ENCODE measurements around the gene SLC35B4.
"Not testable (repeated sequence)": the region's sequence is repeated elsewhere in the genome, so short reads cannot be mapped to it uniquely, and the experiment has no call there.

The SLC35B4 gene

DNA sequence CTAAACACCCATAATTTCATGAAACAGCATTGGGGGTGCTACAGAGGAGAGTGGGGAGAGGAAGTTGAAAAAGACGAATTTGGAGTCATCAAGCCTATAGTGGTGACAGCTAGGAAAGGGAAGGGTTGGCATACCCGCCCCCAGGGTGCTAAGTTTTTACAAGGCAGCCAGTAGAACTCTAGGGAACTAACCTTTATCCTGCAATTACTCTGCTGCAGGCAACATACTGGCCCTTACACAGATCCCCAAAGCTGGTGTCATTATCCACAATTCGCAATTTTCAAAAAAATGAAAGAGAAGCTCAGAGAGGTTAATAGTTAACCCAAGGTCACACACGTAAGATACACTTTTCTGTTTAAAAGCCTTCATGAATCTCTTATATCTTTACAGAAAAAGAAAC is 14.2 kb upstream of the SLC35B4 start:
- no peak for FAIRE-seq

GRCh38 chr7:134329614-134330346 is 13.1 kb upstream of the SLC35B4 start:
- FAIRE-seq = no peak

GRCh38 chr7:134328900-134329299 is 12.2 kb upstream of the SLC35B4 start:
- FAIRE-seq = no peak

GRCh38 chr7:134327896-134328295 is 11.2 kb upstream of the SLC35B4 start:
- no peak for FAIRE-seq

DNA sequence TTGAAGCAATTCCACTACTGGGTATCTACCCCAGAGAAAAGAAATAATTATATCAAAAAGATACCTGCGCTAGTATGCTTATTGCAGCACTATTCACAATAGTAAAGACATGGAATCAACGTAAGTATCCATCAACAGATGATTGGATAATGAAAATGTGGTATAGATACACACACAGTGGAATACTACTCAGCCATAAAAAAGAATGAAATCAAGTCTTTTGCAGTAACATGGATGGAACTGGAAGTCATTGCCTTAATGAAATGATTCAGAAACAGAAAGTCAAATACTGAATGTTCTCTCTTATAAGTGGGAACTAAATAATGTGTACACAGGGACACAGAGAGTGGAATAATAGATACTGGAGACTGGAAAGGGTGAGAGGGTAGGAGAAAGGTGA is 7.4 kb upstream of the SLC35B4 start:
- FAIRE-seq = no peak

DNA sequence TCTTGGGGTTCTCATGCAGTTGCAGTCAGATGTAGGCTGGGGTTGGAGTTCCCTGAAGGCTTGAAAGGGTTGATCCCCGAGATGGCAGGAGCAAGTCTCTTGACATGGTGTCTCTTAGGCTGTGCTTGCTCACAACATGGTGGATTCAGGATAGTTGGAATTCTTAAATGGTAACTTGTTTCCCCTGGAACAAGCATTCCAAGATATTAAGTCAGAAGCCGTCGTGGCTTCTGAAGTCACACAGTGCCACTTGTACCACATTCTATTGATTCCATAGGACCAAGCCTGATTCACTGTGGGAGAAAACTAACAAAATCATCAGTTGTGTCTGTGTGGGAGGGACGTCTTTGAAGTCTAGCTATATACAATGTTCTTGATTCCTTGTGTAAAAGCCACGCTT is 3.5 kb upstream of the SLC35B4 start:
- FAIRE-seq = no peak

DNA sequence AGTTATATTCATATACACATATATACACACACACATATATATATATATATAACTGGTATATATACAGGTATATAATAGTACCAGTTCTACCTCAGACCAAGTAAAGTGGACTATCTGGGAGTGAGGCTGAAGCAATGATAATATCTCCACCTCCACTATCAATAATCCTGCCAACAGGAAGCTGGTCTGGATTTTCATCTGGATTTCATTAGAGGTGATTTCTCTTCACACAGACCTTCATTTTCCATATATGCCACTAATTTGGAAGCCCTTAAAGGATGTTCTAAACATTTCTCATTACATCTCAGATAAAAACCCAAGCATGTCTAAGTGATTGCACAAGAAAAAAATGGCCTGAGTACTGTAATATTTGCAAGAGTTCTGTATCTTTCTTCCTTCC is 1.7 kb upstream of the SLC35B4 start:
- FAIRE-seq = no peak

- FAIRE-seq = no peak
Observed at GRCh38 chr7:134317434-134317833, 704 bp upstream of the SLC35B4 start.

- no peak for FAIRE-seq
Observed at GRCh38 chr7:134315679-134316538, 821 bp downstream of the SLC35B4 start.

DNA sequence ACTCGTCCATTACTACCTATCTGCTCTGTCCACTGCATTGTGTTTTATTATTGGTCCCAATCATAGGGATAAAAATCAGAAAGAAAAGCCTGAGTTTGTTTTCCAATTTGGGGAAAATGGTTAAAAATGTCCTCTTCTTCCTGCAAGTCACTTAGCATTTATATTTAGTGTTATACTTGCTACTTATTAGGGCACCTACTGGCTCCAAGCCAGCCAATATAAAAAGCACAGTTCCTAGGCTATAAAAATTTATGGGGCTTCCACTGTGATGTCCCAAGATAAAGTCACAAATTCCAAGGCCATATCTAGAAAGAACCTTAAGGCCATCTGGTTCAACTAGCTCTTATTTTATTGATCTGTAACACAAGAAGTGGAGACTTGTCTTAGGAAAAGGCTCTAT is 3.2 kb downstream of the SLC35B4 start:
- FAIRE-seq = no peak

- FAIRE-seq = no peak
Observed at GRCh38 chr7:134312717-134313116, 4.0 kb downstream of the SLC35B4 start.

GRCh38 chr7:134311807-134312206 is 4.9 kb downstream of the SLC35B4 start:
- no peak for FAIRE-seq

DNA sequence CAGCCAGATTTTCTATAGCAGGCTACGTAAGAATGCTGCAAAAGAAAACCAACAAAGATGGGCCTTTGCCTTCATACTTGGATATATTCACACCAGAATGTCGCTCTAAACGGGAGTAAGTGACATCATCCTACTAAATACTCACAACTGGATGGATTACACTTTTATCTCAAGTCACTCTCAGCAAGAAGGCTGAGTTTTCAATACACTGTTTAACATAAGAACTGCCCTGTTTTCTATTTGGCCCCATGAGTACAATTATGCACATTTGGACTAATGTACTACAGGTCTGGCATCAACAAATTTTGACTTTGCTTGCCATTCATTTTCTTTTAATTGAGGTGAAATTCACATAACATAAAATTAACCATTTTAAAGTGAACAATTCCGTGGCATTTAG is 8.2 kb downstream of the SLC35B4 start:
- no peak for FAIRE-seq

GRCh38 chr7:134307320-134307719 is 9.4 kb downstream of the SLC35B4 start:
- FAIRE-seq = no peak

- no peak for FAIRE-seq
Observed at GRCh38 chr7:134302120-134302519, 14.6 kb downstream of the SLC35B4 start.

GRCh38 chr7:134301592-134301991 is 15.1 kb downstream of the SLC35B4 start:
- FAIRE-seq = no peak

- FAIRE-seq = no peak
Observed at GRCh38 chr7:134300988-134301387, 15.7 kb downstream of the SLC35B4 start.

- FAIRE-seq = no peak
Observed at GRCh38 chr7:134298902-134299683, 17.6 kb downstream of the SLC35B4 start.

- FAIRE-seq = no peak
Observed at GRCh38 chr7:134297489-134297888, 19.2 kb downstream of the SLC35B4 start.

- not testable (repeated sequence) for FAIRE-seq
Observed at GRCh38 chr7:134295982-134296381, 20.7 kb downstream of the SLC35B4 start.

DNA sequence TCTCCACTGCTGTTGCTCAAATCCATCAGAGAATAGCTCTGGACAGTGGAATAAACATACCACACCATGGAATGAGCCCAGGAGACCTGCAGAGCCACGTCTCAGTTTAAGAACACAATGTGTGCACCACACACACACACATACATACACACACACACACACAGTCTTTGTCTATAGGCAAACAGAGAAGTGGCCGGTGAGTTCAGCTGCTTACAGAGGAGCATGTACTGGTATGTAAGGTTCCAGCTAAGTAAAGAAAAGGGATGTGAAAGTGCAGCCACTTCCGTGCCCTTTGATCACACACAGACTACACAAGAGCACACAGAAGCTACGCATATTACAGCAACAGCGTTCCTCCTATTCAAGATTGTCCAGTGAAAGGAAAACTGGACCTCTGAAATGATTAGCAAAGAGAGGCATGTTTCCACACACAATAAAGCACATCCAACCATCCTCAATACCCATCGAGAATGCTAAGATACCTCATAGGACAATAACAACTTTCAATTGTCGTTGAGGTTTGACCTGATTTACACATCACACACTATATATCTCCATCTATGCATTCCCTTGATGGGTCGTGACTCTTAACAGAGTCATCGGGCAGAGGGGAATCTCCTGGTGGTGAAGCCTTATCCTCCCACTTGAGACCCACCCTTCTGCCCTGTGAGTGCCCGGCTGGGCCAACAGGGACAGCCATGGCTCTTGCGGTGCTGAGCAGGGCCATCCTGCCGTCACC is 23.6 kb downstream of the SLC35B4 start:
- FAIRE-seq = no peak

GRCh38 chr7:134290286-134290685 is 26.4 kb downstream of the SLC35B4 start:
- no peak for FAIRE-seq

- FAIRE-seq = no peak
Observed at GRCh38 chr7:134289841-134290240, 26.9 kb downstream of the SLC35B4 start.

All from TTC549 (cell line).